HPDE6-E6E7 (cell line): ENCODE results near the gene MMP19.

Source experiments
- DNase-seq: peaks from one replicate; pipeline ENCODE4 v3.0.0; 2011; ENCODE audit warnings: missing footprints; ENCODE audit errors: extremely low spot score

Gene MMP19

GRCh38 chr12:55815473-55815872 is 27.3 kb downstream of the MMP19 start:
- DNase-seq = no peak

DNA sequence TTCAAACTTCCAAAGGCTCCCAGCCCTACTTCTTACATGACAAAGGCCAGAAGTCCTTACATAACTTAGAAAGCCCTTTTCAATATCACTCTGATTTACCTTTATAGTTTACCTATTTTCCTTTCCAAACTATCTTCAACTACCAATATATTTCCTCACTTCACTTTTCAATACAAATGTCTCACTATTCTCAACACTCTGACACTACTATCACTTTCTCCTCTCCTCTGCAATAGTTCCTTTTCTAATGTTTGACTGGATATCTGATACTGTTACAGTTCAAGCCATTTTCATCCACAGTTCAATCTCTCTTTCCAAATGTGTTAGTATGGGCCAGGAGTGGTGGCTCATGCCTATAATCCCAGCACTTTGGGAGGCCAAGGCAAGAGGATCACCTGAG is 28.5 kb downstream of the MMP19 start:
- DNase-seq = no peak

- no peak for DNase-seq
Measured at GRCh38 chr12:55812088-55812487, 30.6 kb downstream of the MMP19 start.

DNA sequence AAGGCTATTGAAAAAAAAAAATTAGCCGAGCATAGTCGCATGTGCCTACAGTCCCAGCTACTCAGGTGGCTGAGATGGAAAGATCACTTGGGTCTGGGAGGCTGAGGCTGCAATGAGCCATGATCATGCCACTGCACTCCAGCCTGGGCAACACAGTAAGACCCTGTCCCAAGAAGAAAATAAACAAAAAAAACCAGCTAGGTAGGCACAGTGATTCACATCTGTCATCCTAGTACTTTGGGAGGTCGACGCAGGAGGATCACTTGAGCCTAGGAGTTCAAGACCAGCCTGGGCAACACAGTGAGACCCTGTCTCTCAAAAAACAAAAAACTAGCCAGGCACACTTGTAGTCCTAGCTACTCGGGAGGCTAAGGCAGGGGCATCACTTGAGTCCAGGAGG is 33.5 kb downstream of the MMP19 start:
- DNase-seq = no peak

DNA sequence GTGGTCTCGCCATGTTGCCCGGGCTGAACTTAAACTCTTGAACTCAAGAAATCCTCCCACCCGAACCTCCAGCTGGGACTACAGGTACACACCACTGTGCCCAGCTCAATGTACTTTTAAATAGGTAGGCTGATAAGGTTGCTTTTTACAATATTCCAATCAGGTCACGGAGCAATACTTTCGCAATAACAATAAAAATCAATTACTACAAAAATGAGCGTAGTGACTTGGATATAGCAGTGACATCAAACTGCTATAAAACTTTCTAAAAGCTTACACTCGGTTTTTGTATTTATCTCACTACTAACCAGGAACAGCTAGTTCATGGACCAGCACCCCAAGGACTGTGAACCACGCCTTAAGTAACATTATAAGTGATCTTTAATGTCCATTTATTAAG is 35.8 kb downstream of the MMP19 start:
- DNase-seq = no peak

DNA sequence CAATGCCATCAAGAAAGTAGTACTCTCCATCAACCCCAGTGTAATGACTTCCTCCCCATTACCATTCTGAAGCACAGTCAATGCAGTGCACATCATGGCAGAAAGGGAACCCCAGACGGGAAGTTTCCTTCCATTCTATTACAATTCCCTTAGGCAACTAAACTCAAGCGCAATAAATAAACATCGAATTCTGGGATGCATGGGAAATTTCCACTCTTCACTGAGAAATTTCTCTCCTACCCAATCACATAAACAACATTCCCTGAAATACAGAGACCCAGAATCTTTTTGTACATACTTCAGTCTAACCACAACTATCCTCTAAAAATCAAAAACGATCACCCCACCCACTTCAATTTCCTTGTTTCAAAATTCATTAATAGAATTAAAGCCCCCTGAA is 45.2 kb downstream of the MMP19 start:
- DNase-seq = no peak

DNA sequence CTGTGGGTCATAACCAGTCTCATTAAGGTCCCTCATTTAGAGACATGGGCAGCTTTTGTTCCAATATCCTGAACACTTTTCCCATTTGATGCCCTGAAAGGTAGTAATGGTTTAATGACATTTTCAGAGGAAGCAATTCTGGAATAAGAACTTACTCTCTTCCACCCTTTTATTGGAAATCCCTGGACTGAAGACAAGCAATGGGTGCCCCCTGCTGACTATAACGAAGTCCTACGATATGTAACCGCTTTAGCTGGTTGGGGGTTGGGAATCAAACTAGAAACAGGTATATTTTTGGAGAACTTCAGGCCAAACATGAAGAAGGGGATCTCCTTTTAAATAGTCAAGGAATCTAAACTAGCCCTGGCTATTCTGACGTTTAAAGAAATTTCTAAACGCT is 45.7 kb downstream of the MMP19 start:
- DNase-seq = no peak

- DNase-seq = no peak
Measured at GRCh38 chr12:55795950-55796349, 46.8 kb downstream of the MMP19 start.

DNA sequence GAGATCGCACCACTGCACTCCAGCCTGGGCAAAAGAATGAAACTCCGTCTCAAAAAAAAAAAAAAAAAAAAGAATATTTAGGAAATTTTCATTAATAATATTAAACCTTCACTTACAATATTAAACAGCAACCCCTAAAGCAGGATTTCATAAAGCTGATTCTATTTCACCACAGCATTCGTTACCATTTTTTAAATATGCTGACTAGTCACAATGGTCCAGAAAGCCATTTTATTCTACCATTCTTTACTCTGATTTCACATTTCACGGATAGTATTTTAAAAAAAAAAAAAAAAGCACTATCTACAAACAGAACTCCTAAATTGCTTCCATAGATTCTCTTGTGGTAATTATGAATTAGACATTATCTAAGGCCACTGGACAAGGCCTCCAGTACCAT is 52.8 kb downstream of the MMP19 start:
- DNase-seq = no peak

DNA sequence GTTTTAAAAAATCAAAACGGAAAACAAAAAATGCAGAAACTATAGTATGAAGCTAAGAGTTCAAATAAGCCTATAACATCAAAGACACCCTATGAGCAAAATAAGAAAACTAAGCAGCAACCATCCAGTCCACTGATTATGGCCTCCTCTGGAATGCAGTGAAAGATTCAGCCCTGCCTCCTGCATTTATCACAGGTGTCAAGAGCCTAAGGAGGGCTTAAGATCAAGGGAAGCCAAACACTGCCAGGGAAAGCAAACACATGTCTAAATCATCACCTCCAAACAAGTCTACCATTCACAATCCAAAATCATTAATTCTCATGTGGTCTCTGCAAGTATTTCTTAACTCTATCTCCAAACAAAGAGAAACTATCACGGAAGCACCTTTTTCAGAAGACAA is 53.6 kb downstream of the MMP19 start:
- no peak for DNase-seq

DNA sequence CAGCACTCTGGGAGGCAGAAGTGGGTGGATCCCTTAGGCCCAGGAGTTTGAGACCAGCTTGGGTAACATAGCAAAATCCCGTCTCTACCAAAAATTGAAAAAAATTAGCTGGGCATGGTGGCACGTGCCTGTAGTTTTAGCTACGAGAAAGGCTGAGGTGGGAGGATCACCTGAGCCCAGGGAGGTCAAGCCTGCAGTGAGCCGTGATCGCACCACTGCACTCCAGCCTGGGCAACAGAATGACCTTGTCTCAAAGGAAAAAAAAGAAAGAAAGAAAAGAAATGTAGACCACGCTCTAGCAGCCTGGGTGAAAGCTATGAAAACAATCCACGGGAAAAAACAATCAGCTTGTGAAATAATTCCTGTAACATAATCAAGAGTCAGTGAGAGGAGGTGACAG is 54.2 kb downstream of the MMP19 start:
- no peak for DNase-seq
